Smooth muscle cell (in vitro differentiated cells): ENCODE results near the gene HP1BP3. TPM values are rescaled to one million over a fixed set of nuclear protein-coding genes. Genes with fewer than 3 reads are reported as not detected.
A peak's percentile ranks its signal among the peaks of the same experiment; 100 is the strongest.

Source experiments
- DNase-seq: peaks from one replicate; lab custom pipeline; 2025; ENCODE audit not compliant: unreplicated experiment; lab: John Stamatoyannopoulos, UW
- H2AFZ ChIP-seq: fragments of 200-600 bp; sonication (generic); 2 replicates; pipeline ENCODE4 v1.6.0; 2016; ENCODE audit warnings: antibody characterized with exemption, low read depth, mild to moderate bottlenecking
- H3F3A ChIP-seq: fragments of 200-600 bp; sonication (generic); 2 replicates; pipeline ENCODE4 v1.6.0; 2017; ENCODE audit warnings: antibody characterized with exemption, low read depth
- H3K27ac ChIP-seq: fragments of 200-600 bp; sonication (generic); 2 replicates; pipeline ENCODE4 v1.5.1; 2016; ENCODE audit warnings: low read depth, mild to moderate bottlenecking
- H3K27me3 ChIP-seq: fragments of 200-600 bp; sonication (generic); 2 replicates; pipeline ENCODE4 v1.6.1; 2016; ENCODE audit warnings: low read depth, mild to moderate bottlenecking
- H3K36me3 ChIP-seq: fragments of 200-600 bp; sonication (generic); 2 replicates; pipeline ENCODE4 v1.5.1; 2016; ENCODE audit warnings: low read depth
- H3K4me1 ChIP-seq: fragments of 200-600 bp; sonication (generic); 2 replicates; pipeline ENCODE4 v1.5.1; 2016; ENCODE audit warnings: low read depth
- H3K4me2 ChIP-seq: fragments of 200-600 bp; sonication (generic); 2 replicates; pipeline ENCODE4 v1.6.0; 2016; ENCODE audit warnings: mild to moderate bottlenecking
- H3K4me3 ChIP-seq: fragments of 200-600 bp; sonication (generic); 2 replicates; pipeline ENCODE4 v1.5.1; 2016; ENCODE audit warnings: mild to moderate bottlenecking
- H3K79me2 ChIP-seq: fragments of 200-600 bp; sonication (generic); 2 replicates; pipeline ENCODE4 v1.6.0; 2016; ENCODE audit warnings: low read depth, mild to moderate bottlenecking
- H3K9ac ChIP-seq: fragments of 200-600 bp; sonication (generic); 2 replicates; pipeline ENCODE4 v1.6.0; 2016; ENCODE audit warnings: low read depth
- H3K9me3 ChIP-seq: fragments of 200-600 bp; sonication (generic); replicated peaks from 2 replicates; pipeline ENCODE4 v1.5.1; 2016; ENCODE audit warnings: low read depth
- H4K20me1 ChIP-seq: fragments of 200-600 bp; sonication (generic); 2 replicates; pipeline ENCODE4 v1.6.0; 2016; ENCODE audit warnings: low read depth
- WGBS: methylation state at CpG from one replicate; pipeline ENCODE4 v1.1.7; 2016; ENCODE audit warnings: low lambda C conversion rate; 5-methylcytosine and 5-hydroxymethylcytosine counted together
- polyA plus RNA-seq: library from polyadenylated mRNA; unstranded; fragments of >200 nt; fragmentation: Nextera tagmentation; extraction: Ambion mirVana; gene quantifications from 2 replicates; pipeline ENCODE4 v1.2.1, GENCODE V29; 2016
- total RNA-seq: library from RNA; depleted of rRNA; stranded (reverse); fragments of >200 nt; gene quantifications from 2 replicates; pipeline ENCODE4 v1.2.3, GENCODE V29; 2014
- TF ChIP-seq, protein P1 (sequence below): fragments of 200-600 bp; sonication (generic); IDR thresholded peaks from 2 replicates; pipeline ENCODE4 v1.5.1; 2017; ENCODE audit warnings: borderline replicate concordance, mild to moderate bottlenecking, antibody characterized with exemption; ENCODE audit not compliant: insufficient read depth, poor library complexity, severe bottlenecking

Gene HP1BP3
- total and polyA plus RNA-seq, 2 experiments from 2014 or later: 77.9 to 110 TPM

GRCh38 chr1:20697563-20697962 lies 89.5 kb downstream of the HP1BP3 start:
- Histone ChIP-seq H3K27me3 (no peaks in the 10 kb centered on the region), H3K9ac (no peak overlapping the region), H3K27ac (no peak overlapping the region), H2AFZ (no peak overlapping the region), H3K4me2 (peak overlapping the region; percentile 93), H3K4me3 (no peak overlapping the region), H3K9me3 (no peaks in the 10 kb centered on the region), H4K20me1 (no peaks in the 10 kb centered on the region), H3K79me2 (no peaks in the 10 kb centered on the region), H3K36me3 (no peaks in the 10 kb centered on the region), H3K4me1 (no peaks in the 10 kb centered on the region), H3F3A (peaks cover 3% of the 10 kb centered on the region)
- TF ChIP-seq, protein P1, sequence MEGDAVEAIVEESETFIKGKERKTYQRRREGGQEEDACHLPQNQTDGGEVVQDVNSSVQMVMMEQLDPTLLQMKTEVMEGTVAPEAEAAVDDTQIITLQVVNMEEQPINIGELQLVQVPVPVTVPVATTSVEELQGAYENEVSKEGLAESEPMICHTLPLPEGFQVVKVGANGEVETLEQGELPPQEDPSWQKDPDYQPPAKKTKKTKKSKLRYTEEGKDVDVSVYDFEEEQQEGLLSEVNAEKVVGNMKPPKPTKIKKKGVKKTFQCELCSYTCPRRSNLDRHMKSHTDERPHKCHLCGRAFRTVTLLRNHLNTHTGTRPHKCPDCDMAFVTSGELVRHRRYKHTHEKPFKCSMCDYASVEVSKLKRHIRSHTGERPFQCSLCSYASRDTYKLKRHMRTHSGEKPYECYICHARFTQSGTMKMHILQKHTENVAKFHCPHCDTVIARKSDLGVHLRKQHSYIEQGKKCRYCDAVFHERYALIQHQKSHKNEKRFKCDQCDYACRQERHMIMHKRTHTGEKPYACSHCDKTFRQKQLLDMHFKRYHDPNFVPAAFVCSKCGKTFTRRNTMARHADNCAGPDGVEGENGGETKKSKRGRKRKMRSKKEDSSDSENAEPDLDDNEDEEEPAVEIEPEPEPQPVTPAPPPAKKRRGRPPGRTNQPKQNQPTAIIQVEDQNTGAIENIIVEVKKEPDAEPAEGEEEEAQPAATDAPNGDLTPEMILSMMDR: no peak
- WGBS: 90% methylated on average over 12 of the region's 12 CpGs
- no peak for DNase-seq

GRCh38 chr1:20696397-20697333 lies 90.4 kb downstream of the HP1BP3 start:
- peak overlapping the region; percentile 87 for H2AFZ ChIP-seq
- no peak overlapping the region for H3K9ac ChIP-seq
- H3K79me2 ChIP-seq: no peaks in the 10 kb centered on the region
- H3K27ac ChIP-seq: peak overlapping the region; percentile 32
- H3K4me2 ChIP-seq: peak overlapping the region; percentile 93
- H3F3A ChIP-seq: peaks cover 3% of the 10 kb centered on the region
- peak overlapping the region; percentile 65 for H3K4me3 ChIP-seq
- no peaks in the 10 kb centered on the region for H3K4me1 ChIP-seq
- H3K27me3 ChIP-seq: no peaks in the 10 kb centered on the region
- H3K9me3 ChIP-seq: no peaks in the 10 kb centered on the region
- no peaks in the 10 kb centered on the region for H3K36me3 ChIP-seq
- H4K20me1 ChIP-seq: no peaks in the 10 kb centered on the region
- TF ChIP-seq, protein P1: peak; percentile 88
- WGBS: 3% methylated on average over 35 of the region's 46 CpGs
- DNase-seq: peak; percentile 94

DNA sequence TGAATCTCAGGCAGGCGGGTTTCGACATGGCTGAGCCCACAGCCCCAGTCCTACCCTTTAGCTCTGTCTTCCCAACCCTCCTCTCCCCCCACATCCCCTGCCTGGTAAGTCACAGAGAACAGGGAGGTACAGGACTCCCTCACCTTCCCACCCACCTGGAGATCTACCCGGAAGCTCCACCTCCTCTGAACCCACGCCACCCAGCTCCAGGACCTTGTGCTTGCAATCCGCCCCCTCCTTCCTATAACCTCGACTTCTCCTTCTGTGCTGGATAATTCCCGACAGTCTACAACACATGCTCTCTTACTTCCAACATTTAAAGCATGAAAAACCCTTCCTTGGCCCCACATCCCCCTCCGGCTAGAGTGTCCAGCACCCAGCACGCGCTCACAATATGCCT lies 91.6 kb downstream of the HP1BP3 start:
- no peaks in the 10 kb centered on the region for H3K79me2 ChIP-seq
- H4K20me1 ChIP-seq: no peaks in the 10 kb centered on the region
- H3K27ac ChIP-seq: no peak overlapping the region
- WGBS: 94% methylated on average over 10 of the region's 10 CpGs
- H3K4me1 ChIP-seq: no peaks in the 10 kb centered on the region
- TF ChIP-seq, protein P1: no peak
- no peak overlapping the region for H2AFZ ChIP-seq
- no peaks in the 10 kb centered on the region for H3K27me3 ChIP-seq
- no peaks in the 10 kb centered on the region for H3K36me3 ChIP-seq
- H3F3A ChIP-seq: peaks cover 3% of the 10 kb centered on the region
- no peak overlapping the region for H3K4me2 ChIP-seq
- no peaks in the 10 kb centered on the region for H3K9me3 ChIP-seq
- H3K9ac ChIP-seq: no peak overlapping the region
- no peak overlapping the region for H3K4me3 ChIP-seq
- no peak for DNase-seq
